ENCODE results near the gene CBX8.

DNA sequence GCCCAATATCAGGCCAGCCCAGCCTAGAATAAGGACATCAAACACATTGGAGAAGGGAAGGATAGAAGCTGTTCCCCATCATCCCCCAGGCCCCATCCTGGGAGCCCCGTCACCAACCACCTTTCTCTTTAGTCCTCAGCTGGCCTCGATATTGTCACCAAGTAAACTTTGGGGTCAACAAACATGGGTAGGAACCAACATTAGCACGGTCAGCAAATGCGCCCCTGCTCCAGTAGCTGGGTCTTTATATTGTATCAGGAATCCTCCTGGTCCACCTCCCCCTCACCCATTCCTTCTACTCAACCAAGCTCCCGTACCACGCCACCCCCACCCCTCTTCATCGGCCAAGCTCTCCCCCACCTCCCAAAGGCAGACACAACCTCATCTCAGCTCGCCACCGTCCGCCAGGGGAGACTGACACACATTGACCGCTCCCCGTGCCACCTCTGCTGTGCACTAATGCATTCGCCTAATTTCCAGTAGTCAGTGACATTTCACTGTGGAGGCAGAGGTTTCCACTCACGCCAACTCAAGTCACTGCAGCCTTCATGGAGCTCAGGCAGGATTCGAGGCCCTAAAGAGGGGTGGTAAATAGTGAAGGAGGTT is 39.6 kb downstream of the CBX8 start:
- no peak for TF ChIP-seq POLR2AphosphoS5 (IDR thresholded peaks at IDR 0.05; ENCODE audit: insufficient read depth, low read depth, low read length)
- no peak for TF ChIP-seq CTCF (IDR thresholded peaks at IDR 0.05; ENCODE audit: extremely low read depth in 1 of 2, insufficient read depth in 1 of 2, low read depth in 1 of 2, low read length in 2 of 2)
- no peak for TF ChIP-seq MYC (IDR thresholded peaks at IDR 0.05; ENCODE audit: low read depth, low read length)
- no peak for TF ChIP-seq POLR2A (IDR thresholded peaks at IDR 0.05; ENCODE audit: low read depth, low read length)
- no peak for TF ChIP-seq MAX (IDR thresholded peaks at IDR 0.05; ENCODE audit: insufficient read depth, insufficient read length)
- no peak for TF ChIP-seq EZH2 (IDR thresholded peaks at IDR 0.05; ENCODE audit: borderline replicate concordance, low read depth, low read length, severe bottlenecking)
- TF ChIP-seq GATA2 (IDR thresholded peaks at IDR 0.05; ENCODE audit: insufficient read depth, insufficient read length, low read depth, low read length) = no peak
